HCEC 1CT (cell line): ENCODE data around the gene RUNX1.
A peak's percentile ranks its signal among the peaks of the same experiment; 100 is the strongest.

Experiments
- DNase-seq: peaks from one replicate; pipeline ENCODE4 v3.0.0-alpha.2; 2017

Gene RUNX1

DNA sequence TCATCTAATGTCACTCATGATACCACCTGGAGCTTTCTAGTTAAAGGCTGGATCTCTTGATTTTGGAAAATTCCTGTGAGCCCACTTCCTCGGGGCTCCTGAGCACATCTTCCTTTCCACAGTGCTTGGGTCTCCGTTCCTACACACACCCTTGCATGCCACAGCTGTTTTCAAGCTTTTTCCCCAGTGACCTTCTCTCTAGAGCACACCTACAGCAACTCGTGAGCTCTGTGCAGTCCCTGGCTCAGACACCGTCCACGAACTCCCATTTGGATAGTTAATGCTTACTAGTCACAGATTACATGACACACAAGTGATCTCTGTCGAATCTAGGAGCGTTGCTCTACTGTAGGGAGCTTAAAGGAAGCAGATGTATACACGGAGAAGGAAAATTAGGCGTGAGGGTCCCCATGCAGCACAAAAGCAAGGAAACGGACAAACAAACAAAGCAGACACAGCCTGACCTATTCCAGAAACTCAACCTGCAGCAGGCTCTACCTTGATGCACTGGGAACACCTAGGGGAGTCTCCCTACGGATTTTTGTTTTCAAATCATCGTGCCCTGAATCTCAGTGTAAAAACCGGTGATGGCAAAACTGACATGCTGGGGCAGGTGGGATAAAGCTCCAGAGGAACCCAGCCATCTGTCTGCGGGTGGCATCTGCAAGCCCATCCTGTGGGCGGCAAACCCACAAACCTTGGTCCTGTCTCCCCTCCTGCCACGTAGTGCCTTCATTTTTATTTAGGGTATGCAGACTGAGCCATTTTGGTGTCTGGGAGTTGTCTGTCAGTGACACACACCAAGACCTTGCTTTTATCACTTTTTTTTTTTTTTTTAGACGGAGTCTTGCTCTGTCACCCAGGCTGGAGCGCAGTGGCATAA lies 177.8 kb downstream of the RUNX1 start:
- no peak for DNase-seq

DNA sequence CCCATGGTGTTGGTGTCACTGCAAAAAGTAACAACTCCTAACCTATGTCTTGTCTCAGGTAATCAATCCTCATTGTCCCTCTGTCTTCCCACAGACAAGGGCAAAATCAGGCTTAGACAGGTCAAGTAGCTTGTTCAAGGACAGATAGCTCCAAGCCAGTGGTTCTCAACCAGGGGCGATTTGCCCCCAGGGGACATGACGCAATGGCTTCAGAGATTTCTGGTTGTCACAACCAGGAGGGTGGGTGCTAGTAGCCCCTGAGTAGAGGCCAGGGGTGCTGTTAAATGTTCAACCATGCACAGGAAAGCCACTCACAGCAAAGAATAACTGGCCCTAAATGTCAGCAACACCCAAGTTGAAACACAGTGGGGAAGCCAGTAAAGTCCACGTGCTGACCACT lies 178.9 kb downstream of the RUNX1 start:
- DNase-seq, result no peak

DNA sequence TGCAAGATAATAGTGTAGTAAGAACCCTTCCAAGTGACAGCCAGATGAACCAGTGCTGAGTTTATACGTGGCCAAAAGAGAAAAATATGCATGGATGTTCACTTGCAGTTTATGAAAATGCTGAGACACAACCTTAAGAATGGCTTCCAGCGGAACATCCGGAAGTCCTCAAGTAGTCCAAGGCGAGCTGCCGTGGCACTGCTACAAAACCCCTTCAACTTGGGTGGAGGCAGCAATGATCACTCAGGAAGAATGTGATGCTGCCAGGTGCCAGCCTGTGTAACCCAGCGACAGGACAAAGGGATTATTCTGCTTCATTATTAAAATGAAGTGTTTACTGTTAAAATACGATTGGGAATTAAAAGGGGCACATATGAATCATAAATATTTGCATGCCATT lies 179.6 kb downstream of the RUNX1 start:
- DNase-seq, result no peak

DNA sequence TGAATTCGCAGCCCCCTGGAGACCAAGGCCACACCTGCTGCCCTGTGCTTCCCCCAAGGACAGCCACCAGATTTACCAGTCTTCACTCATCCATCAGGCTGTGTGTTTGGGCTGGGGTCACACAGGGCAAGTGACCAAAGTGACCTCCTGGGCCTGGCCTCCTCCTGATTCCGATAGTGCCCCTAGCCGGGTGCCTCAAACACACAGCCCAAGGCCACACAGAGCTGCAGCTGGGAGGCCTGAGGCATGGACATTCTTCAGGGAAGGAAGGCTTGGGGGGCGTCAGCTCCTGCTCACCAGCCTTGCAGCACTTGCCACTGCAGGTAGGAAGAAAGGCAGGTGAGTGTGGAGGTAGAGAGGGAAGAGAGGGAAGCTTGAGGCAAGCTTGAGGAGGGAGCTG lies 181.3 kb downstream of the RUNX1 start:
- DNase-seq, result no peak

DNA sequence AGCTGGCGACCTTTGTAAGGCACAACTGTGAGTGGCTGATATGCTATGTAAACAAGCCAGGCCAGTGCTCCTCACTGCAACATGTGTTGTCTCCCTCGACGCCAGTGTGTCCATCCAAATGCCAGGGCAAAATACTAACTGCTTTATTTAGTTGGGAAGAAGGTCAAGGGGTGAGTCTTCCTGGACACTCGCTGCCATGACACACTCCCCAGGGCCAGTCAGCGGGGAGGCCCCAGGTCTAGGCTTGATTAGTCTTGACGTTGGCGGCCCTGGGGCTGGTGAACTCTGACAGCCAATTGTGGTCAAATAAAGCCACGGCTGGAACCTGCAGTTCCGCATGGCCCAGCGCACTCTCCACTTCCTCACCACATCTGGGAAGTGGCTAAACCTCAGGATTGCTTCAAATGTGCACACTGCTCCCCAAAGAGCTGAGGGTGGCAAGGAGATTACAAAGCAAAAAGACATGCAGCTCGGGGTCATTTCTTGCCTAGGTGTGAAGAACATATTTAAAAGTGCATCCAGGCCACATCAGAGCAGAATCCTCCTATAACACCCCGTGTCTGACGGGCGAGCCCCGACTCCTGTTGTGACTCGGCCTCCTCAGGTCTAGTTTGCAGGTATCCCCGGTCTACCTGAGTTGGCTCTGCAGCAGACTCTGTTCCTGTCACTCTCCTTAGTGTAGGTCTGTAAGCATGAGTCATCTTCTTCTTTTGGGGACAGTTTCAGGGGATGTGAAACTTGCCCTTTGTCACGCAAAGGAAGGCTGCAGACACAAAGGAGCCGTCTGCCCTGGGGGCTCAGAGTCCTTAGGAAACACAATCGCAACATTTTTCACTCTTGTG lies 183.5 kb downstream of the RUNX1 start:
- peak; percentile 49 for DNase-seq

DNA sequence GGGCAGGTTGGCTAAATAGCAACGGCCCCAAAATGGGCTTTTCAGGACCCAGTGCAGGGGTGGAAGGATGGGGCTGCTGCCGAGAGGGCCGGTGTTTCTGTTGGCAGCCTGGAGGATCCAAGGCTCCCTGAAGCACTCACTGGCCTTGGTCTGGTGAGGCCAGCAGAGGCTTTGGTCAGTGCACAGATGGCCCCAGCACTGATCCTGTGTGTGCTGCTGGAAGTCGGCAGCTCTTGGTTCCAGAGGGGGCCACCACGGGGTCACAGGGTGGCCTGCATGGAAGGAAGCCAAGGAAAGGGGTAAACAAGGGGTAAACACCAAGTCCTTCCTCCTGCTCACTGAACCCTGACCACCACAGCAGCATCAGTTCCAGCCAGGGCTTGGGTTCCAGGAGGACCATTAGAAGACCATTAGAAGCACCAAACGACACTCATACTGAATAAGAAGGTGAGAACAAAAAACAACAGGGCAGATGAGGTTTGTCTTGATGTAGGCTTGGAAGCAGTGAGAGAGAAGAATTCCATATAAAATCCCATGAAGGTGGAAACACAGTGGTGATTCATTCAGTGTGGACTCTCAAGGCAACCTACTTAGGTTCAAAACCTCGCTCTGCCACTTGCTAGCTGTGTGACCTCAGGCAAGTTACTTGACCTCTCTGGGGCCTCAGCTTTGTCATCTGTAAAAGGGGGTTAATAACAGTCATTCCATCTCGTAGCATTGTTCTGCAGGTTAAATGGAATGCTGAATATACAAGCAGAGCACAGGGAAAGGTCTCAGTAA lies 184.5 kb downstream of the RUNX1 start:
- DNase-seq, result no peak

DNA sequence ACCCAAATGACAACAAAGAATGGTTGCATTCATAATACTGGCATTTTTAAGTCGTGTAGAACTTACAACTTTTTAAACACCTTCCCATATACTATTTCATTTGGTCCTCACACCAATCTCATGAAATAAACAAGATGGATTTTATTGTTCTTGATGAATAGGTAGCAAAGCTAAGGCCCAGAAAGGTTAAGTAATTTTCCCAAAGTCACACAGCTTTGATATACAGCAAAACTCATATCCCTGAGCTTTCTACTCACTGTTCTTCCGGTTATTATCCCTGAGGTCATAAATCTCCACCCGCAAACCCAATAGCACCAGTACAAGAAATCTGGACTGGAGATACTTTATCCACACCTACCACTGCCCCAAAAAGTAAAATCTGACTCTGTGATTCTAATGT lies 186.2 kb downstream of the RUNX1 start:
- no peak for DNase-seq

DNA sequence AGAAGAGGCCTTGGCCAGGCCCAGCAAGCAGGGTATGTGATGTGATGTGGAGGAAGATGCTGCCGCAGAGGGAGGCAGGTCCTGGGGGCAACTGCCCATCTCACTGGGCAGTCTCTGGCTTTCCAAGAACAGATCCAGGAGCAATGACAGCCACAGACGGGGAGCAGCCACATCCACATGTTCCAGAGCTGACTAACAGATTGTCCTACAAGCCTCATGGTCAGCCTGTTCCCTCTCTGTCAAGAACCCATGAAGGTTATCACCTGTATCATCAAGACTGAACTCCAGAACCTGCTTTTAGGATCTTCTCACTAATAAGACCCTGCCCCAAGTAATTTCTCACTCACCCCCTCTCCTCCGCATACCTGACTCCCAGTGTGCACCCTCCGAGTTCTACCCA lies 187.8 kb downstream of the RUNX1 start:
- no peak for DNase-seq

DNA sequence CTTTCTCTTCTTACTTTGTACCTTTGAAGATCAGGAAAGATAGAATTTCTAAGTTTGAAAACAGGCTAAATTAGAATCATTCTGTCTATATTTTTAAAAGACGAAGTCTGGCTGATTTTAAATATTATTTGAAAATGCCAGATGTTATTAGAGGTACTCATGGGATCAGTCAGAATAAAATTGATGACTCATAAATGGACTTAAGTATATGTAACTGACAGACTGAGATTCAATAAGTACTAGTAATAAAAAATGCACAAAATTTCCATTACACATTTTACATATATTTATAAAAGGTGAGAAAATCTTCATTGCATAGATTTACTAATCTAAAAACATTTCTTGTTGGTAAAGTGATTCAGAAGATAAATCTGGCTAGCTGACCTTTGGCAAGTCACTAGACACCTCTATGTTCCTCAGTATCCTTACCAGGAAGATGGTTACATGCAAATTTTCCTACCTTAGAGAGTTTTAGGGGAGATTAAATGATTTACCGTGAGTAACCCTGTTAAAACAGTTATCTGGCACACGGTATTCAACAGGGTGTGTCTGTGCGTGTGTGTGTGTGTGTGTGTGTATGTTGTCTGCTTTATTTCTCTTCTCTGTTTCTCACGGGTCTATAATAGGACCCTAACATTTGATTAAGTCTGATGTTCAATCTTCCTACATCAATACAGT lies 189.0 kb downstream of the RUNX1 start:
- DNase-seq, result no peak

DNA sequence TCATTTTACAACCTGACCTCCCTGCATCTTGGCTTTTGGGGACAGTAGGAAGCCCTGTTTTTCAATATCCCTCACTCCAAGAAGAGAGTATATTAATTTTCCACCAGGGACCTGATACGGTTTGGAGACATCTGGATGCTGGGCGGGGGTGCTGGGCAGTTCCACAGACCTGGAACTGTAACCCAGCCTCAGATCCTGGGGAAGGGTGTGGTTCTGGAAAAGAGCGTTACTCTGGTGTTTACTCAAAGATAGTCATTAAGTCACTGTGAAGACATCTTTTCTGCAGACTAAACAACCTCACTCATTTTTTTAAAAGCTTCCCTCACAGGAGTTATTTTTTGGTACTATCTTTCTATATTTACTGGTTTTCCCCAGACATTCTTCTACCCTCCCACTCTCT lies 190.5 kb downstream of the RUNX1 start:
- DNase-seq, result no peak

DNA sequence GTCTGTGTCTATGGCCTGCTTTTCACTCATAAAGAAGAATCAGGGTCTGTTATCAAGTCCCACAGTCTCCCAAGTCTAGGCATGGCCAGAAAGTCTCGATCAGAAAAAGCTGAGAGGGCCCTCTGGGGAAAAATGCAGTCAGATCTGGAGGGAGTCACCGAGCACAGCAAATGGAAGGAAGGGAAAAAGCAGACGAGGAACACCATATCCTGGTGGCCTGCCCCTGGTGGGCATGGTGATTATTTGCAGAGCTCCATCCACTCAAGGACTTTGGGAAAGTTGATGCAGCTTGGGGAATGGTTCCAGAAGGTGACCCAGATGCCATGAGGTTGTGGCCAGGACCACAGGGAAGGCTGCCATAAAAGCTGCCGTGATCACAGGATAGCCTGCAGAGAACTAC lies 191.2 kb downstream of the RUNX1 start:
- no peak for DNase-seq

DNA sequence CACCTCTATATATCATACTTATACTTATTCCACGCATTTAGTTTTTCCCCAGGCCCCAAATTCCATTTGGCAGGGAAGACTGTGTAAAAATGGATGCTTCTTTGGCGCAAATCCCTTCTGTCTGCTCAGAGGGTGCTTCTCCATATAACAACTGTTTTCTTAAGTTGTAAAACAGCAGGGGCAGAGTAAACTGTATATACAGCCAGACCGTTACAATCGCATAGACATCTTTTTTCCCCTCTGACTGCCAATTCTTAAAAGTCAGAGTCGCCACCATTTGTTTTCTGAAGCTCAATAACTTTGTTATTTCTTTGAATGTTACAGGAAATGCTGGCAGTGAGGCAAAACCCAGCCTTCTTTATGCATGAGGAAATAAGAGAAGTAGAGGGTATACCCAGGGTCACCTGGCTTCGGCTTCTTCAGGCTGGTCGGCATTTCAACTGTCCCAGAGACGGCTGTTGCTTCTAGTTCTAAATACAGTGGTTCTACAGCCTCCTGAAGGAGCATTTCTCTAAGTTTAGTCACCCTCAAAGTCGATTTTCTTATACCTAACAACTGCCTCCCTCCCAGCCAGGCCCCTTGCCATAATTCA lies 191.9 kb downstream of the RUNX1 start:
- DNase-seq, result no peak

DNA sequence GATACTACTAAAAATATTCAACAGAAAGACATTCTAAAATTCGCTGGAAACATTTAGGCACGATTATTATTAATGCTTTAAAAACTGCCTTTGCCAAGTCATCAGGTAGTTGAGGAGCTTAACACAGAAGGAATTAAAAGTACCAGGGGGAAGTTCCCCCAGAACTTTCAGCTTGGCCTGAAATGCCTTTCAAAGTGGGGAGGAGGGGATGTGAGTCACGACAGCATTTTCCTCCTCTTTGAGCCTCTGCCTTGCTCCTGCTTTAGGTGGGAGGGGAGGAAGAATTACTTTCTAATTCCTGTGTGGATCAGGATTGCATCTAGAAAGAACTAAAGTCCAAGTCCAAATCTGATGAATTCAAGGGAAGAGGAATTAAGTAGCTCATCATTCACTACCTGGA lies 196.7 kb downstream of the RUNX1 start:
- no peak for DNase-seq

DNA sequence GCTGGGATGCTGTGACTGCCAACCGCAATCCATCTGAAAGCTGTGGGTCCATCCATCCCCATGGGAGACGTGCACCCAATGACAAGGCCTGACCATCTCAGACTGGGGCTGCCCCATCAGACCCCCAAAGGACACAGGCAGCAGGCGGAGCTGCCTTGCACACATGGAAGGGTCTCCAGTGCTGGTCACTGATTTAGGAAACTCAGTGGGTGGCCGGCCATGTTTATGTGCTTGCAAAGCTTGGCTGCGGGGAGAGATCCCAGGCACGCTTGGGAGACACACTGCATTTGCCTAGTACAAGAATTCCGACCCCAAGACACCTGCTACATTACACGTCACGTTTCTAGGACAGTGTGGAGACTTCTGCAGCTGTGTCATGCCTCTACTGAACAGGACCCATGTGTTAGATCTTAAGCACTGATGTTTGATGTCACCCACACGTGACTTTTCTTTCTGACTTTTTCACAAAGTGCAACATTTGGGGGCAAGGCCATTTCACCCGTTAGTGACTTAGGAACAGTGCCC lies 198.9 kb downstream of the RUNX1 start:
- no peak for DNase-seq

DNA sequence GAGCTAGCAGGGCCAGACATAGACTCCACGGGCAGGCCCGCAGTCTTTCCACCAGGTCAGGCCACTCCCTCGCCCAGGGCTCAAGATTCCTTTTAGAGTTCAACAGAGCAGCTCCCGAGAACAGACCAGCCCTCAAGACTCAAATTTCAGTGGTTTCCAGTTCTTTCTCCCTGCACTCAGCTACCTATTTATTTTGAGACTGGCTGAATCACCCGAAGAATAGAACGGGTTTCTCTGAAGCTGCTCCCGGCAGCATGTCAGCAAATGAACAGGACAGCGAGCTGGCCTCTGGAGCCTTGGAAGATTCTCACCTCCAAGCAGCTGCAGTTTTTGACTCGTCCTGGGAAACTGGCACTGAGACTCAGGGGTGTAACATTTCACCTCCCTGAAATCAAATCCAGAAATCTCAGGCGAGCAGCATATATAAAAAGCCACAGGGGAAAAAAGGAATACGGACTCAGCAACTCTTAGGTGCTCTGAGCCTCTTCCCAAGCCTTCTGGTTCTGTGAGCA lies 202.4 kb downstream of the RUNX1 start:
- DNase-seq, result peak; percentile 9

DNA sequence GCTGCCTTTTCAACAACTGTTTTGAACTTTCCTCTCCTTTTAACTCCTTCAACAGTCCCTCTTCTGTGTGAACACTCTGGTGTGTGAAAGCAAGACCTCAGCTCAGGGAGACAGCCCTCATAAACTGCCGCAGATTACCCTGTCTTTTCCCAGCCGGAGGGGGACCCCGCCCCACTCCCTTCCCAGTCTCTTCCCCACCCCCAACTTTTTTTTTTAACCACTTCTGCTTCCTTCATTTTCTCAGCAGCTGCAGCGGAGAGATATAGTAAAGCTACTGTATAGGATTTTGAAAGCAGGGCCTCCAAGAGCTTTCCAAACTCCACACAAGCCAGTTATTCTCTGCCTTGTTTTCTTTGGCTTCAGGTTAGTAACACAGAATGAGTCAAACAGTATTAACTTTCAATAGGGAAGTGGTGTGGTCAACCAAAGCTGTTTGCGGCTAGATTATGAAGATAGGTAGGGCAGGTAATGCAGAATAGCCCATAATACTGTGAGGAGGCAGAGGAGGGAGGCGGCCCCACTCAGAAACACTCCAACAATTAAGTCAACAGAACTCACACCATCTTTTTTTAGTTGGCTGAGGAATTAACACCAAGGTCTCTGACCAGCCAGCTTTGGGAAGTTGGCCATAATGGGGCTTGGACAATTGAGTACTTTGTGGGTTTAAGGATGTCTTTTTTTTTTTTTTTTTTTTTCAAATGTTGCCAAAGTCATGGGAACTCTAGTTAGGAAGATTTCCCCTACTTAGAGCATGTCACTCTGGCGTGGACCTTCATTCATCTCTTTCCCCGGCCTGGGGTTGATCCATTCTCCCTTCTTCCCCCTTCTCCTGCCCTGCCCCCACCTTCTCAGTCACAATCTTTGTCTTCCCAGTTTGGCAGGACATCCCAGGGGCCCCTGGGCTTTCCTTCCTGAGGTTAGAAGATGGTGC lies 203.3 kb downstream of the RUNX1 start:
- DNase-seq, result peak; percentile 23

DNA sequence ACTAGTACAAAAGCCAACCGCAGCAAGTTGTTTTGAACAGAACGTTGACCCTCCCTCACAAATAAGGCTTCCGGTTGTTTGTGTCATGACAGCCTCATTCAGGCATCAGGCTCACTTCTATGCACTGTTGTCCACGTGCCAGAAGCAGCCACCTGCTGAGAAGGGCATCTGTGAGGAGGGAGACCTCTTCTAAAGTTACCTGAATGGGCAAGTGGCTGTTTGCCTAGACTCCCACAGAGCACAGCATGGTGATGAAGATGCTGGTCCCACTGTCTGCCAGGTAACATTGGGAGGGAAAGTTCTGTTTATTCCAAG lies 204.2 kb downstream of the RUNX1 start:
- no peak for DNase-seq

DNA sequence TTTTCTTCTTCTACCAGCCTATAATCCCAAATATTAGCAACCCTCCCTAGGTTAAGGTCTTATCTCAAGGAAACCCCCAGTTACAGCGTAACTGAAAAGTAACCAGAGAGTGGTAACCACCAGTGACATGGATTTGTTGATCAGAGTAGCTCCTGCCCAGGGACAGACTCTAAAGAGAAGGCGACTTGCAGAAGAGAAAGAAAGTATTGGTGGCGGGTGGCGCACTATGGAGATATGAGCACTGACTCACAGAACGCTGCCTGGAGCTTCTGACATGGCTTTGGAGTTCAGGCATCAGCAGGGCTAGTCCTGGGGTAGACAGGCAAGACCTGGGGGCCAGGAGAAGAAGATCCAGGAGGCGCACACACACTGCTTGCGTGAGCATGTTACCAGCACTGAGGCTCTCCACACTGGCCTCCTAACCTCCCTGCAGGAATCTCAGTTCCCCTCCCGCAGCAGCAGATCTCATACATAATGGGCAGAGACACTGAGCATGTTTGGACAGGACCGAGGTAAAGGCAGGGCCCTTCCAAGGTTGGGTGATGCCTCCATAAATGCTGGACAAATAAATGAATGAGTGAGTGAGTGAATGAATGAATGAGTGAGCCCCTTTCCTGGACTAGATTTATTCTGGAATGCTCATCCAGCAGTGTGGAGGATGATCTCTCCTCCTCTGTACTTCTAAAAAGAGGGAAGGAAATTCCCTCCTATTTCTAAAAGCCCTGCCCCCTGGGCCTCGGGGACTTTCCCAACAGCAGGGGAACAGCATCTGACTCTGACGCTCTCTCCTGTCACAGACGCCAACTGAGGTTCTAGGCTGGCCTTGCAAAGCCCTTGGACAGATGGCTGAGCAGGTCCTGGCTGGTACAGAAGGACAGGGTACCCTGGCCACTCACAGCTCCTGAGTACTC lies 204.8 kb downstream of the RUNX1 start:
- no peak for DNase-seq

DNA sequence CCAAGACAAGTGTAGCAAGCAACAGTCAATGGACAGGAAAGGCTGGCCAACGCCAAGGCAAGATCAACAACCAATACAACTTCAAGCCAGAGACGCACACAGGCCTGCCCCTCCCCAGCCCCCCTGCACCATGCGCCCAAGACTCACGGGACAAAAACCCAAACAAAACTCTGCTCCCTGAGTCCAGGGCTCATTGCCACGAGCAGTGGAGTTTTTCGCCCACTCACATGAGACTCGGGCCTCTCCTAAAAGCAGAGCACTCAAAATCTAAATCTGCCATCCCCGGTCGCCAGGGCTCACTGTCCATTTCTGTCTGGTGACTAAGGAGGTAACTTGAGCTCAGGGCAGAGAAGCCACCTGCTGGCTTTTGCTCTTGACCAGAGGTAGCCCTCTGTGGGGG lies 205.5 kb downstream of the RUNX1 start:
- DNase-seq, result no peak

DNA sequence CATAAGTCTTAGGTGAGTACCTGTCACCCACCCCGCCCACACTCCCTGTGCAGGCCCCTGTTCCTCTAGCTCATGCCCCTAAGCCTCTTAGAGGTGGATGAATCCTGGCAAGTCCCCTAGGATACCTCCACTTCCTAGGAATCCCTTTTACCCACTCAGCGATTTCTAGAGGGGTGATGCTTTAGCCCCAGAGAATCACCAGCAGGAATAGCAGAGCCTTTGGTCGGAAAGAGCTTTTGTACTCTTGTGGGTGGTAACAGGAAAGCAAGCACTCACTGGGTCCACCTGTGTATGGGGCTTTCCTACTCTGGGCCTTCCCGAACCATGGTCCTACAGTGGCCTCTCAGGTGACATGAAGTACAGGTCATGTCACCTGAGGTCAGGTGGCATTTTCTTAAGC lies 207.9 kb downstream of the RUNX1 start:
- no peak for DNase-seq
